ENCODE measurements around the gene DNAJC6. TPM values are rescaled to one million over a fixed set of nuclear protein-coding genes. Genes with fewer than 3 reads are reported as not detected.

The DNAJC6 gene
- polyA plus RNA-seq, 2 of the 4 experiments (the other 2 are of a cell fraction), result 3.0 to 5.0 TPM

- ATAC-seq (no peak), DNase-seq (ENCODE audit: low read depth in 1 of 2, low spot score in 1 of 2) (no peak), FAIRE-seq (no peak)
- 96% methylated on average over 7 of the region's 7 CpGs for WGBS (ENCODE audit: missing lambda C conversion rate)
- Histone ChIP-seq H3K4me3 (no peak overlapping the region), H3K4me1 (no peaks in the 10 kb centered on the region), H3K4me2 (no peak overlapping the region), H3K9me3 (no peaks in the 10 kb centered on the region), H3K27ac (no peak overlapping the region)
- POLR2A ChIA-PET, result no interaction called here
- CTCF ChIA-PET, result interaction anchor here (1.4 kb wide), 1 partner anchor 249 kb away, joined by 3 read pairs; no protein-coding TSS in a partner anchor
- TF ChIP-seq EP300 (IDR thresholded peaks at IDR 0.05) (no peak), ZFP36 (IDR thresholded peaks at IDR 0.05; ENCODE audit: borderline replicate concordance, partially characterized antibody) (no peak), HDAC2 (IDR thresholded peaks at IDR 0.05) (no peak), E2F6 (IDR thresholded peaks at IDR 0.05; ENCODE audit: borderline replicate concordance, low read depth) (no peak), RNF2 (IDR thresholded peaks at IDR 0.05; ENCODE audit: borderline replicate concordance, low read depth) (no peak), MYC (IDR thresholded peaks at IDR 0.05; ENCODE audit: borderline replicate concordance, low read length) (no peak), JUNB (IDR thresholded peaks at IDR 0.05) (no peak), PHF8 (IDR thresholded peaks at IDR 0.05; ENCODE audit: borderline replicate concordance, low read depth) (no peak), NR3C1 (IDR thresholded peaks at IDR 0.05) (no peak), BCL3 (IDR thresholded peaks at IDR 0.05) (no peak), HOXA7 (CRISPR knock-in tag; IDR thresholded peaks at IDR 0.05) (no peak)
Observed at GRCh38 chr1:65437616-65438015, 128.3 kb downstream of the DNAJC6 start.

GRCh38 chr1:65440322-65440900 is 131.1 kb downstream of the DNAJC6 start:
- ATAC-seq, result no peak
- Histone ChIP-seq H3K4me1 (no peaks in the 10 kb centered on the region), H3K27ac (no peak overlapping the region), H3K4me3 (no peak overlapping the region), H3K9me3 (no peaks in the 10 kb centered on the region), H3K4me2 (no peak overlapping the region)
- no peak for FAIRE-seq
- DNase-seq (ENCODE audit: low read depth in 1 of 2, low spot score in 1 of 2), result no peak
- ChIA-PET CTCF (interaction anchor here (0.6 to 1.2 kb wide), 2 partner anchors 18 to 183 kb away, joined by 3 read pairs; no protein-coding TSS in a partner anchor), POLR2A (no interaction called here)
- TF ChIP-seq BHLHE40 (IDR thresholded peaks at IDR 0.05; ENCODE audit: low read depth, low read length) (no peak), CHD2 (IDR thresholded peaks at IDR 0.05; ENCODE audit: low read length, partially characterized antibody) (no peak), TP53 (CRISPR knock-in tag; IDR thresholded peaks at IDR 0.05) (no peak), MAZ (IDR thresholded peaks at IDR 0.05; ENCODE audit: borderline replicate concordance, low read depth, low read length) (no peak), RFX5 (IDR thresholded peaks at IDR 0.05) (no peak), ZC3H11A (IDR thresholded peaks at IDR 0.05) (no peak), EP300 (IDR thresholded peaks at IDR 0.05) (no peak), EHMT2 (IDR thresholded peaks at IDR 0.05; ENCODE audit: low read depth) (no peak), ESRRA (IDR thresholded peaks at IDR 0.05; ENCODE audit: borderline replicate concordance, low read length) (no peak), PHF8 (IDR thresholded peaks at IDR 0.05; ENCODE audit: borderline replicate concordance, low read depth) (no peak), HOXA7 (CRISPR knock-in tag; IDR thresholded peaks at IDR 0.05) (no peak), ZFP36 (IDR thresholded peaks at IDR 0.05; ENCODE audit: borderline replicate concordance, partially characterized antibody) (no peak), ZSCAN20 (CRISPR knock-in tag; IDR thresholded peaks at IDR 0.05) (no peak), USF2 (IDR thresholded peaks at IDR 0.05) (no peak), FOSB (CRISPR knock-in tag; IDR thresholded peaks at IDR 0.05) (no peak), NPAS2 (CRISPR knock-in tag; IDR thresholded peaks at IDR 0.05; ENCODE audit: borderline replicate concordance) (no peak), RNF2 (IDR thresholded peaks at IDR 0.05; ENCODE audit: borderline replicate concordance, low read depth) (no peak), POLR2A (IDR thresholded peaks at IDR 0.05; ENCODE audit: low read length) (no peak), NR3C1 (IDR thresholded peaks at IDR 0.05) (no peak), RARB (CRISPR knock-in tag; IDR thresholded peaks at IDR 0.05) (no peak)
- 95% methylated on average over 12 of the region's 12 CpGs for WGBS (ENCODE audit: missing lambda C conversion rate)

All from A549 (cell line).